WTC11 (cell line): ENCODE data around the gene RAI14.

Source experiments
- ESRRA ChIP-seq: sonication (generic); formaldehyde crosslinking; IDR thresholded peaks from 2 replicates; pipeline ENCODE4 v1.8.1; 2022; ENCODE audit warnings: mild to moderate bottlenecking, missing genetic modification reagents, borderline replicate concordance
- IRF2 ChIP-seq: sonication (generic); formaldehyde crosslinking; IDR thresholded peaks from 2 replicates; pipeline ENCODE4 v1.8.0; 2022; ENCODE audit warnings: low read depth, missing genetic modification reagents, borderline replicate concordance
- TEAD1 ChIP-seq: sonication (generic); formaldehyde crosslinking; IDR thresholded peaks from 2 replicates; pipeline ENCODE4 v1.8.0; 2022; ENCODE audit warnings: mild to moderate bottlenecking, missing genetic modification reagents
- ZNF138 ChIP-seq: sonication (generic); formaldehyde crosslinking; conservative IDR thresholded peaks from 2 replicates; pipeline ENCODE4 v1.8.1; 2022; ENCODE audit warnings: mild to moderate bottlenecking, moderate library complexity, missing genetic modification reagents
- TF ChIP-seq, protein P1 (sequence below): fragments of 200-600 bp; IDR thresholded peaks from 2 replicates; pipeline ENCODE4 v1.8.0; 2022; ENCODE audit warnings: antibody characterized with exemption

DNA sequence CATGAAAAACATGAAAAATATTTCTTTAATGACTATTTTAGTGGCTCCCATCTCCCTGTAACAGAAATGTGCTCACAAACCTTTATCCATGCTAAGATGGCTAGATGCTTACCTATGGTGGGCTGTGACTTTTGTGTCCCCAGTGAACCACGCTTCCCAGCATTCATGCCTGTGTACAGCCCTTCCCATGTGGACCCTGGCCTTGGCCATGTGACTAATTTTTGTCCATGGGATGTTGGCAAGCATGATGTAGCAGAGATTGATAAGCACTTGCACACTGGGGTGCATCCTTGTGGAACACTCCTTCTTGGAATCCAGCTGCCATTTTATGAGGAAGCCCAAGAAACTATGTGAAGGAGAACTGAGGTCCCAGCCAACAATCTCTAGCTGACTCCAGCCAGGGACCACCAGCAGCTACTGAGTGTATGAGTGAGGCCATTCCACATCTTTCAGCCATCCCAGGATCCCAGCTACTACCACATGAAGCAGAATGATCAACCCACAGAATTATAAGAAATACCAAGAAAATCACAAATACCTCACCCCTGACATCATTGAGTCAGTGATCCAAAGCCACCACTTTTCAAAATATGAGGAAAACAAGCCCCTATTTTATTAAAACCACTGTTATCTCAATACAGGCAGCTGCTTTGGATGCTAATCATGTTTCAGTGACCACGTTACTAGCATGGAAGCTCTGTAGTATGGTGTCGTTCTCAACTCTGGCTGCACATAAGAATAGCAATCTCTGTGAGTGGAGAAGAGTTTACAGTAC lies 16.1 kb upstream of the RAI14 start:
- TF ChIP-seq ESRRA (CRISPR knock-in tag) (no peak), ZNF138 (CRISPR knock-in tag) (no peak), TEAD1 (CRISPR knock-in tag) (no peak), IRF2 (CRISPR knock-in tag) (no peak)
- TF ChIP-seq, protein P1, sequence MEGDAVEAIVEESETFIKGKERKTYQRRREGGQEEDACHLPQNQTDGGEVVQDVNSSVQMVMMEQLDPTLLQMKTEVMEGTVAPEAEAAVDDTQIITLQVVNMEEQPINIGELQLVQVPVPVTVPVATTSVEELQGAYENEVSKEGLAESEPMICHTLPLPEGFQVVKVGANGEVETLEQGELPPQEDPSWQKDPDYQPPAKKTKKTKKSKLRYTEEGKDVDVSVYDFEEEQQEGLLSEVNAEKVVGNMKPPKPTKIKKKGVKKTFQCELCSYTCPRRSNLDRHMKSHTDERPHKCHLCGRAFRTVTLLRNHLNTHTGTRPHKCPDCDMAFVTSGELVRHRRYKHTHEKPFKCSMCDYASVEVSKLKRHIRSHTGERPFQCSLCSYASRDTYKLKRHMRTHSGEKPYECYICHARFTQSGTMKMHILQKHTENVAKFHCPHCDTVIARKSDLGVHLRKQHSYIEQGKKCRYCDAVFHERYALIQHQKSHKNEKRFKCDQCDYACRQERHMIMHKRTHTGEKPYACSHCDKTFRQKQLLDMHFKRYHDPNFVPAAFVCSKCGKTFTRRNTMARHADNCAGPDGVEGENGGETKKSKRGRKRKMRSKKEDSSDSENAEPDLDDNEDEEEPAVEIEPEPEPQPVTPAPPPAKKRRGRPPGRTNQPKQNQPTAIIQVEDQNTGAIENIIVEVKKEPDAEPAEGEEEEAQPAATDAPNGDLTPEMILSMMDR, result no peak
